ENCODE data around the gene SEMA4F.
A peak's percentile ranks its signal among the peaks of the same experiment; 100 is the strongest.

Gene SEMA4F

GRCh38 chr2:74725287-74725686, 71.2 kb downstream of the SEMA4F start:
- Histone ChIP-seq H3K36me3 (no peaks in the 10 kb centered on the region), H3K4me3 (no peak overlapping the region), H3K9me3 (replicated peaks in 1 of 11) (peaks cover 8 to 16% (median 15%) of the 10 kb centered on the region in 11 experiments), H3K27ac (no peak overlapping the region), H3K4me1 (peaks cover 0 to 16% (median 7%) of the 10 kb centered on the region in 10 experiments; a peak in 13 of 20 replicates), H4K20me1 (no peaks in the 10 kb centered on the region), H3K9ac (no peak overlapping the region), H3K4me2 (peak overlapping the region in 4 of 11 experiments; percentile 23 to 58 (median 34); a peak in 6 of 22 replicates), H3K27me3 (no peaks in the 10 kb centered on the region)
- no peak for TF ChIP-seq Cebpa-rat (IDR thresholded peaks at IDR 0.05)

GRCh38 chr2:74728842-74729241, 74.8 kb downstream of the SEMA4F start:
- H3K27me3 ChIP-seq, result no peaks in the 10 kb centered on the region
- peaks cover 16 to 24% (median 22%) of the 10 kb centered on the region in 11 experiments for H3K9me3 ChIP-seq (replicated peaks in 1 of 11)
- TF ChIP-seq Cebpa-rat (IDR thresholded peaks at IDR 0.05), result no peak
- no peak overlapping the region for H3K9ac ChIP-seq
- H3K4me3 ChIP-seq, result no peak overlapping the region
- H3K4me1 ChIP-seq, result peaks cover 0 to 21% (median 9%) of the 10 kb centered on the region in 10 experiments; a peak in 13 of 20 replicates
- H4K20me1 ChIP-seq, result no peaks in the 10 kb centered on the region
- H3K27ac ChIP-seq, result no peak overlapping the region
- H3K4me2 ChIP-seq, result no peak overlapping the region
- H3K36me3 ChIP-seq, result no peaks in the 10 kb centered on the region

GRCh38 chr2:74730530-74730929, 76.5 kb downstream of the SEMA4F start:
- H3K36me3 ChIP-seq, result no peaks in the 10 kb centered on the region
- H4K20me1 ChIP-seq, result no peaks in the 10 kb centered on the region
- no peak overlapping the region for H3K4me3 ChIP-seq
- no peak for TF ChIP-seq Cebpa-rat (IDR thresholded peaks at IDR 0.05)
- peaks cover 0 to 22% (median 4%) of the 10 kb centered on the region in 10 experiments; a peak in 12 of 20 replicates for H3K4me1 ChIP-seq
- no peak overlapping the region for H3K4me2 ChIP-seq
- no peak overlapping the region for H3K27ac ChIP-seq
- no peak overlapping the region for H3K9ac ChIP-seq
- peaks cover 20 to 29% (median 25%) of the 10 kb centered on the region in 11 experiments for H3K9me3 ChIP-seq (replicated peaks in 1 of 11)
- no peaks in the 10 kb centered on the region for H3K27me3 ChIP-seq
